HUDEP-2 (cell line): ENCODE results near the gene KIAA0930.

Source experiments
- DNase-seq, 76 experiments: peaks; one replicate each; lab custom pipeline; 2025; ENCODE audit not compliant: unreplicated experiment in 76 of 76; lab: John Stamatoyannopoulos, UW

The KIAA0930 gene

DNA sequence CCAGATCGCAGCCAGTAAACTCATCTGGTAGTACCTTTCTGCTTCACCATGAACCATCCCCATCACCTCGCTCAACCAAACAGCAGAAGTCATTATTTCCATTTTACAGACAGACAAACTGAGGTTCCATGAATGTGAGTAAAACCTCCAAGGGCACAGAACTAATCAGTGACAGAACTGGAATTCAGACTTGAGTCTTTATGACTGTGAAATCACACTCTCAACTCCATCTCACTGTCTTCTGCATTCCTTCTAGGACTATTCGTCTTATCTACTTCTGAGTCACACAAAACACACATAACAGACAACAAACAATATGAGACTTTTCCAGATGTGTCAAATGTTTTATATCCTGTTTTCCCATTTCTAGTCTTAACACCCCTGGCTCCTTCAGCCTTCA, 86.3 kb downstream of the KIAA0930 start:
- no peak for DNase-seq

- DNase-seq = no peak
These were observed 89.2 kb downstream of the KIAA0930 start for GRCh38 chr22:45151503-45151902.

DNA sequence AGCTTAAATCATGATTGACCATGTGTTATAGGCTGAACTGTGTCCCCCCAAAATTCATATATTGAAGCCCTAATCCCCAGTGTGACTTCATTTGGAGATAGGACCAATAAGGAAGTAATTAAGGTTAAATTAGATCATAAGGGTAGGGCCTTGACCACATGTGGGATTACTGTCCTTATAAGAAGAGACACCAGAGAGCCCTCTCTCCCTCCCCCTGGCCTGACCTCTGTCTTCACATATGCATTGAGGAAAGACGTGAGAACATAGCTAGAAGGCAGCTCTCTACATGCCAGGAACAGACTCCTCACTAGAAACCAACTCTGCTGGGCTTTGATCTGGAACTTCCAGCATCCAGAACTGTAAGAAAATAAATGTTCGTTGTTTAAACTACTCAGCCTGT, 90.6 kb downstream of the KIAA0930 start:
- no peak for DNase-seq

DNA sequence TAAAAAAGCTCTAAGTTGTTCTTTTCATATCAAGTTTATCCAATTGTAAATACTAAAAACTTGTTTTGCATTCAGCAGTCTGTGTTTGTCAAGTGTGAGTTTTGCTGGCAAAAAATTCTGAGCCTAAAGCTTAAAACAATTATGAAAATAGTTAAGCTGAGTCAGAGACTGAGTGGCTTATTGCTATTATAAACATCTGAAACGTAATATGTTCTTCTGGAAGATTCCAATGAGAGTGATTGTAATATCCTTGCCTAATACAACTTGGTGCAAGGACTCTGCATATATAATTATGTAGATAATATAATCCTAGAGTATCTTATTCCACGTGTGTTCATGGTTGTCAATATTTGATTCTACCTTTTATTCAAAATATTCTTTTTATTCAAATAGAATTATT, 91.0 kb downstream of the KIAA0930 start:
- DNase-seq = no peak

DNA sequence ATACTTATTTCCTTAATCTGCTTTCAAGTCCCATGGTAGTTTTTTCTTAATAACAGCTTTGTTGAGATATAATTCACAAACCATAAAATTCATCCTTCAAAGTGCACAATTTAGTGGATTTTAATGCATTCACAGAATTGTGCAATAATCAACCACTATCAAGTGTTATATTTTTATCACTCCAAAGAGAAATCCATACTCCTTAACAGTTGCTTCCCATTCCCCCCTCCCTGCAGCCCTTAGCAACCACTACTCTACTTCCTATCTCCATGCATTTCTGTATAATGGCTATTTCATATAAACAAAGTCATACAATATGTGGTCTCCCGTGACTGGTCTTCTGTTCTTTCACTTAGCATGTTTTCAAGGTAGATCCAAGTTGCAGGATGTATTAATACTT, 95.8 kb downstream of the KIAA0930 start:
- DNase-seq = no peak

- DNase-seq = no peak
These were observed 98.3 kb downstream of the KIAA0930 start for GRCh38 chr22:45142376-45142775.
